Tibial nerve (tissue), 4 donors: ENCODE results near the gene TNIP1. TPM values are rescaled to one million over a fixed set of nuclear protein-coding genes. Genes with fewer than 3 reads are reported as not detected.
A peak's percentile ranks its signal among the peaks of the same experiment; 100 is the strongest.

Source experiments
- DNase-seq, 2 donors: peaks; one replicate each; pipeline ENCODE4 v3.0.0-alpha.2; 2019; ENCODE audit warnings: low spot score in 2 of 2
- H3K27ac ChIP-seq, 4 donors: fragments of 200-600 bp; sonication (generic) in 3 of 4; one replicate each; pipeline ENCODE4 v1.5.1; 2017 to 2019; ENCODE audit warnings: mild to moderate bottlenecking in 1 of 4
- H3K27me3 ChIP-seq, 2 donors: fragments of 200-600 bp; sonication (generic) in 1 of 2; one replicate each; pipeline versions ENCODE4 v1.5.1 to v1.6.0; 2017 to 2019
- H3K36me3 ChIP-seq, 3 donors: fragments of 200-600 bp; sonication (generic); one replicate each; pipeline ENCODE4 v1.5.1; 2018 to 2019
- H3K4me1 ChIP-seq, 4 donors: fragments of 200-600 bp; sonication (generic) in 3 of 4; one replicate each; pipeline ENCODE4 v1.5.1; 2017 to 2019
- H3K4me3 ChIP-seq, 4 donors: fragments of 200-600 bp; sonication (generic) in 3 of 4; one replicate each; pipeline ENCODE4 v1.5.1; 2017 to 2019; ENCODE audit warnings: mild to moderate bottlenecking in 1 of 4, moderate library complexity in 1 of 4
- H3K9me3 ChIP-seq, 4 donors: fragments of 200-600 bp; sonication (generic) in 3 of 4; one replicate each; pipeline ENCODE4 v1.5.1; 2017 to 2019
- EP300 ChIP-seq, 2 donors: sonication (generic); formaldehyde crosslinking; IDR thresholded peaks; one replicate each; pipeline ENCODE4 v1.6.1; 2017; ENCODE audit warnings: antibody characterized with exemption in 2 of 2, mild to moderate bottlenecking in 1 of 2
- POLR2A ChIP-seq, 2 donors: fragments of 450-650 bp; IDR thresholded peaks; one replicate each; pipeline ENCODE4 v1.6.1; 2017; ENCODE audit warnings: antibody characterized with exemption in 2 of 2, mild to moderate bottlenecking in 2 of 2, moderate library complexity in 2 of 2
- WGBS, 2 donors: methylation state at CpG; one replicate each; pipeline ENCODE4 v1.1.5; 2018; 5-methylcytosine and 5-hydroxymethylcytosine counted together
- total RNA-seq, 4 donors: library from RNA; depleted of rRNA; stranded (reverse); fragments of >200 nt; gene quantifications; one replicate each; pipeline ENCODE4 v1.1.0, GENCODE V29; 2016
- TF ChIP-seq, protein P1 (sequence below), 5 experiments: fragments of 200-600 bp in 3 of 5; fragments of 450-650 bp in 2 of 5; sonication (generic) in 3 of 5; IDR thresholded peaks; one replicate each; pipeline ENCODE4 v1.5.1; 2016 to 2019; ENCODE audit warnings: antibody characterized with exemption in 5 of 5, mild to moderate bottlenecking in 3 of 5, moderate library complexity in 2 of 5

Gene TNIP1
- total RNA-seq, 4 donors from 2014 or later, result 91.2 to 108 (median 94.3) TPM

DNA sequence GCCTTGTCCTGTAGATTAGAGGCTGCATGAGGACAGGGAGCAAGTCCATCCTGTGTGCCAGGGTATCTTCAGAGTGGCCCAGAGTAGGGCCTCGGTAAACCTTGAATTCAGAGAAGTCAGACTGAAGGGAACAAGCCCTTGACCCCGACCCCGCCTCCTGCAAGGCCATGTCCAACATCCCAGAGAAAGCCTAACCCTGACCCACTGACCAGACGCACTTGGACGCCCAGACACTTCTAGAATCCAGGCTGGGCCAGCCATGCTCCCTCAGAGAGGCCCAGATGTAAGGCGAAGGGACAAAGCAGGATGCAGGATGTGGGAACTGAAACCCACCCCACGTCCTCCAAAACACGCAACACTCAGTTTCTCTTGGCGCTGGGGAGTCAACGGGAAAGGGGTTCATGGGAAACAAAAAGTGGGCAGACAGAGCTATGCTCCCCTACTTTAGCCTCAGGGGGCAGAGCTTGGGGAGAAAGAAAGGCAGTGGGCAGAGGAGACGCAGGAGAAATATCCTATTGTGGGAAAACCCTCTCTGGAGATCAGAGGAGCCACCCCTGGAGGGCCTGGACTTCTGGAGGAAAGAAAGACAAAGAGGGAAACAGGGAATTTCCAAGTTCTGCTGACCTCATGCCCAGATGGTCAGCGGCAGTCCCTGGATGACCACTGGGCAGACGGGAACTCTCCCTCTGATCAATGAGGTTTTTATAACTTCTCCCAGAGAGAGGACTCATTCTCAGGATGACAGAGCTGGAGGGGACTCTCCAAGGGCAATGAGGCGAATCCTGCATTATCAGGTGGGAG is 13.0 kb downstream of the TNIP1 start:
- TF ChIP-seq POLR2A (IDR thresholded peaks at IDR 0.05) (no peak), EP300 (IDR thresholded peaks at IDR 0.05) (no peak)
- TF ChIP-seq, protein P1, sequence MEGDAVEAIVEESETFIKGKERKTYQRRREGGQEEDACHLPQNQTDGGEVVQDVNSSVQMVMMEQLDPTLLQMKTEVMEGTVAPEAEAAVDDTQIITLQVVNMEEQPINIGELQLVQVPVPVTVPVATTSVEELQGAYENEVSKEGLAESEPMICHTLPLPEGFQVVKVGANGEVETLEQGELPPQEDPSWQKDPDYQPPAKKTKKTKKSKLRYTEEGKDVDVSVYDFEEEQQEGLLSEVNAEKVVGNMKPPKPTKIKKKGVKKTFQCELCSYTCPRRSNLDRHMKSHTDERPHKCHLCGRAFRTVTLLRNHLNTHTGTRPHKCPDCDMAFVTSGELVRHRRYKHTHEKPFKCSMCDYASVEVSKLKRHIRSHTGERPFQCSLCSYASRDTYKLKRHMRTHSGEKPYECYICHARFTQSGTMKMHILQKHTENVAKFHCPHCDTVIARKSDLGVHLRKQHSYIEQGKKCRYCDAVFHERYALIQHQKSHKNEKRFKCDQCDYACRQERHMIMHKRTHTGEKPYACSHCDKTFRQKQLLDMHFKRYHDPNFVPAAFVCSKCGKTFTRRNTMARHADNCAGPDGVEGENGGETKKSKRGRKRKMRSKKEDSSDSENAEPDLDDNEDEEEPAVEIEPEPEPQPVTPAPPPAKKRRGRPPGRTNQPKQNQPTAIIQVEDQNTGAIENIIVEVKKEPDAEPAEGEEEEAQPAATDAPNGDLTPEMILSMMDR (IDR thresholded peaks at IDR 0.05), result no peak
- peaks cover 0 to 85% (median 53%) of the 10 kb centered on the region in 4 donors for H3K4me1 ChIP-seq
- H3K4me3 ChIP-seq, result no peak overlapping the region
- H3K36me3 ChIP-seq, result peaks cover 0 to 18% (median 0%) of the 10 kb centered on the region in 3 donors
- peak overlapping the region in 2 of 4 donors; percentile 57 to 68 for H3K27ac ChIP-seq
- no peaks in the 10 kb centered on the region for H3K27me3 ChIP-seq
- no peaks in the 10 kb centered on the region for H3K9me3 ChIP-seq
- DNase-seq, result no peak
- WGBS, 2 donors, result 61 to 63% methylated on average over 11 to 14 of the region's 14 CpGs

DNA sequence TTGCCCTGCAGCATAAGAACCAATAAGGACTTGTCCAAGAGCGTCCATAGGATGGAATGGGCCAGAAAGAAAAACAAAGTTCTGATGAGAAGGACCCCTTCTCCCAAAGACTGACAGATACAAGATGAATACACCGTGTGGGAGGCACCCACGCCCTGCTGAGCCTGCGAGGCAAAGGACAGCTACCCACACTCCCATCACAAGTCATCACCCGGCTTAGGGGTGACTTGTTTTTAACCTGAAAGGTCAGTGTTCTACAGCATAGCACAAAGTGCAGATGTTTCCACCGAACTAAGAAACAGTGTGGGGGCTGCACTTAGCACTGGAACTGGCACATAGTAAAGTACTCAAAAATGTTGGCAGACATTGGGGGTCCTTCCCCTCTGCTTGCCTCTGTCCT is 13.9 kb downstream of the TNIP1 start:
- H3K9me3 ChIP-seq, result no peaks in the 10 kb centered on the region
- H3K27me3 ChIP-seq, result no peaks in the 10 kb centered on the region
- H3K27ac ChIP-seq, result no peak overlapping the region
- TF ChIP-seq, protein P1 (IDR thresholded peaks at IDR 0.05), result no peak
- TF ChIP-seq EP300 (IDR thresholded peaks at IDR 0.05), result no peak
- H3K4me1 ChIP-seq, result peaks cover 0 to 84% (median 57%) of the 10 kb centered on the region in 4 donors
- no peak overlapping the region for H3K4me3 ChIP-seq
- DNase-seq, result no peak
- WGBS, 2 donors, result 64 to 68% methylated on average over 6 of the region's 6 CpGs
- peaks cover 0 to 27% (median 2%) of the 10 kb centered on the region in 3 donors for H3K36me3 ChIP-seq

DNA sequence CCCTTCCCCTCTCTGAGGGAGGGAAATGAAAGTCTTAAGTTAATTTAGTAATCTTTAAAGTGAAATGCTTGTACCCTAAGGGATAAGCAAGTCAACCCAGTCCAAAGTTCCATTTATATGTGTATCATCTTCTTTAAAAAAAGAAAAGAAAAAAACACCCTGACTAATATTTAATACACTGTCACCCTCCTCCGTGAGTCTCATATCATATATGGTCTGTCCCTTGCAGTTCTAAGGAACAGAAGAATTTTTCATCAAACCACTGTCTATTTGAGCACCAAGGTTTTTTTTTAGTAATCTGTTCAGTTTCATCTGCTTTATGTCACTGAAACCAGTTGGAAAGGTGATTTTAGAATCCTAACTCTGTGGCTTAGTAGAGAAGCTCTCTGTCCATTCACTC is 15.2 kb downstream of the TNIP1 start:
- DNase-seq, result no peak
- TF ChIP-seq EP300 (IDR thresholded peaks at IDR 0.05) (no peak), POLR2A (IDR thresholded peaks at IDR 0.05) (no peak)
- TF ChIP-seq, protein P1 (IDR thresholded peaks at IDR 0.05), result no peak
- WGBS, 2 donors, result 94 to 95% methylated on average over 1 of the region's 1 CpG
- Histone ChIP-seq H3K27me3 (no peaks in the 10 kb centered on the region), H3K4me1 (peaks cover 0 to 78% (median 55%) of the 10 kb centered on the region in 4 donors), H3K36me3 (peaks cover 3 to 38% (median 11%) of the 10 kb centered on the region in 3 donors), H3K27ac (no peak overlapping the region), H3K4me3 (no peak overlapping the region), H3K9me3 (no peaks in the 10 kb centered on the region)

DNA sequence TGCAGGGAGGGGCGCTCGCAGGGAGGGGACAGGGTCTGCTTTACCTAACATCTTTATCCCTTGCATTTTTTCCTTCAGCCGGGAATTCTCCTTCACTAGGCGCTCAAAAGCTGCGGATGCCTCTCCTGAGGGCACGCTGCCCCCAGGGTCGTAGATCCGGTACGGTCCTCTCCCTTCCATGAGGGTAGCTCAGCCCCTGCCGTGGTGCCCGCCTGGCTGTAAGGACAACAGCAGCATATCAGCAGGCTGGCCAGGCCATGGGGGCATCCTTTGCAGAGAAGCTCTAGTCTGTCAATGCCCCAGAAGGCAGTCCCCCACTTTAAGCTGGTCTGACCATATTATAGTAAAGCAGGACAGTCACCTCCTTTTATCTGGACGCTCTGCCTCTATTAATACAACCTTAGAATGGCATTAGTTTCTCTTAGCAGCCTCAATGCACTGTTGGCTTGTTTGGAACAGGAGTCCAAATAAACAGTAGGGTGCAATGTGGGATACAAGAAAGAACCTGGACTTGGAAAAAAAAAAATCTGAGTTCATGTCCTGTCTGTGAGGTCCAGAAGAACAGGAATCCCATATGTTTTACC is 15.8 kb downstream of the TNIP1 start:
- Histone ChIP-seq H3K27me3 (no peaks in the 10 kb centered on the region), H3K36me3 (peaks cover 3 to 44% (median 11%) of the 10 kb centered on the region in 3 donors), H3K4me1 (peaks cover 0 to 77% (median 56%) of the 10 kb centered on the region in 4 donors), H3K9me3 (no peaks in the 10 kb centered on the region), H3K4me3 (no peak overlapping the region), H3K27ac (no peak overlapping the region)
- no peak for DNase-seq
- WGBS, 2 donors, result 91 to 95% methylated on average over 12 of the region's 12 CpGs
- TF ChIP-seq POLR2A (IDR thresholded peaks at IDR 0.05), result no peak
- no peak for TF ChIP-seq EP300 (IDR thresholded peaks at IDR 0.05)
- TF ChIP-seq, protein P1 (IDR thresholded peaks at IDR 0.05), result no peak
